Stimulated activated CD4-positive, alpha-beta T cell treated with anti-CD3 and anti-CD28 coated beads, Interleukin-4, amount 100 ng/mL, for 1 hour (primary cell): Measurements from ENCODE around the gene HSD17B12.
A peak's percentile ranks its signal among the peaks of the same experiment; 100 is the strongest.
"Not testable (repeated sequence)": the region's sequence is repeated elsewhere in the genome, so short reads cannot be mapped to it uniquely, and the experiment has no call there.

Experiments used
- DNase-seq: peaks from one replicate; pipeline ENCODE4 v3.0.0-alpha.2; 2020

Gene HSD17B12

DNA sequence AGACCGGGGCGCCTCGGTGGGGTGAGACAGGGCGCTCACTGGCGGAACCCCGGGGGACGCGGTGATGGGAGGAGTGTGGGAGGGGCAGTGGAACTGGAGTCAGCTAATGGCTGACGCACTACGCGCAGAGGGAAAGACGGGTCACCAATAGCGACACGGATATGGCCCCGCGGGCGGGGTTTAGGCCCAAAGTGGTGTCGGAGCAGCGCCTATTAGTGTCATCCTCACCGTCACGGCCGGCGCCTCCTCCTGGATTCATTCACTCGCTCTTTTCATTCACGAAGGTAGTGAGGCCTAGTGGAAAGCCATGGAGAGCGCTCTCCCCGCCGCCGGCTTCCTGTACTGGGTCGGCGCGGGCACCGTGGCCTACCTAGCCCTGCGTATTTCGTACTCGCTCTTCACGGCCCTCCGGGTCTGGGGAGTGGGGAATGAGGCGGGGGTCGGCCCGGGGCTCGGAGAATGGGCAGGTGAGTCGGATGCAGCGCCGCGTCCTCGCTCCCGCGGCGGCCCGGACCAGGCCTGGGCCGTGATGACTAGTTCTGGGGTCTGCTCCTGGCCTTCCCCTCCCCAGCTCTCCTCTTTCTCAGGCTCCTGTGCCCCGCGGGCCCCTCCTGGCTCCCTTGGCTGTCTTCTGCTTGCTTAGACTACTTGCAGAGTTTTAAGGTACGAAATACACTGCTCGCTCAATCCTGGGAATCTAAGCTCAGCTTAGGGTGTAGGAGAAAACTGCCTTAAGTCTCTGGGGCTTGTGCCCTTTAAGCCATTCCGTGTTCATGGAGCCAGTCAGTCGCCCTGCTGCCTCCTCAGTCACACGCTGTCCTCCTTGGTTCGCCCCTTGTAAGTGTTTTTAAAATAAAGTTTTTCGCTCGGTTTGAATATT is at the start of gene HSD17B12:
TSS of gene HSD17B12 (plus strand) at position 218 of the 880 bp plus-strand sequence. CDS start at position 308, 90 bp downstream.
- peak; percentile 97 for DNase-seq

DNA sequence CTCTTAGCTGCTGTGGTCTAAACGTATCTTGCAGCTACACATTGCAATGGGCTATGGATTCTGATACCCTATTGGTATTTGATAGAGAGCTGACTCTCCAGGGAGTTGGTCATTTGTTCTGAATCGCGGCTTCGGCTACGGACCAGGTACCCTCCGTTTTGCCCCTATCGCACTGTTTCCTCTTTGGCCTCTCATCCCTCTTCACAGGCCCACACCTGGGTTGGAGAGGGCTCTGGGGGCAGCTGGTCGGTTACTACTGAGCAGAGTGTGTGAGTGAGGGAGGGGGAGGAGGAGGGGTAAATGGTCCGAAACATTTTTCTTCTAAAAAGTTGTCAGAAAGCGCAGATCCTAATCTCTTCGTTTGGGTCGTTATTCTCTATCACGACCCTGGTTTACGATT is 48.8 kb upstream of the HSD17B12 start:
- DNase-seq: no peak

DNA sequence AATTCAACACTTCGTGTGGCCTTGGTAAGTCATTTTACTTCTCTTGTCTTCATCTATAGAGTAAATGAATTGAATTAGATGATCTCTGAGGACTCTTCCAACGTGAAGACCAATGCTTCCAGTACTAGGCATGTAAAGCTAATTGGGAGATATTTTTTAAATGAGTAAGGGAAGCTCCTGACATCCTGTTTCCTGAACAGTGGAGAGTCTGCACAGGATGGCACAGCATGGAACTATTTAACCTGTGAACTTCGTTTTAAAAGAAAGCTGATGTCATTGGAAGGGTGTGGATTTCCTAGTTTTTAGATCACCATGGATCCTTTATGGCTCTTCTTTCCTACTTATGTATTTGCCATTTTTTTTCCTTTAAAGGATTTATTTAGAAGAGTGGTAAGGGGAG is 48.4 kb upstream of the HSD17B12 start:
- DNase-seq: no peak

DNA sequence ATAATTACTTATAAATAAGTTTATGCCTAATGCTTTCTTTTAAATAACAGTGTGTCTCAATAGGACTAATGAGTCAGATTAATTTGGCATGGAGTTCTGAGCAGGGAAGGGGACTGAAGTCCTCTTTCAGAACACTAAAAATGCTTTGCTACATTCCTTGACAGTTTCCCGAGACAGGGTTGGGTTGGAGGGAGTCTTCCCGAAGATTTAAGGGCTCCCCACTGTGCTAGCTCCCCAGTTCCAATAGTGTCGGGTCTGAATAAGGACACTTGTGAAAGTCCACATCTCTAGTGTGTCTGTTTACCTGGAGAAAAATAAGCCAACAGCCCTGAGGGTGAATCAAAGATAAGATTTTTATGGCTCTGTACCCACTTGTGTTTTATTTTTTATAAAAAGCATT is 41.8 kb upstream of the HSD17B12 start:
- DNase-seq: no peak

DNA sequence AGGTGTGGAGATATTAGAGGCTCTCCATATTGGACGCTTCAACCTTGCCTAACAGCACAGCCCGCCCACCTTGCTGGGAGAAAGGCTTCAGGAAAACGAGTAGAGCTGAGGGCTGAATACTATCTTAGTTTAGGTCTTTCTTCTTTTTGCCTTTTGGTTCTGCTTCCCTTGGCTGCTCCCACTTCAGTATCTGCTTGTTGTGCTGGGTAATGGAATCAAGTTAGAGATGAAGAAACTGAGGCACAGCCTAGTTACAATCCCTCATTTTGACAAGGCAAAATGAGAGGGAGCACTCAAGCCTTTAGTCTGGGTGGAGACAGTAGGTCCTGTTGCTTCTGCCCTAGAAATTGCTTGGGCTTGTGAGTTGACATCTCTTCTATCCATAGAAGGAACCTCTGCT is 41.3 kb upstream of the HSD17B12 start:
- no peak for DNase-seq

DNA sequence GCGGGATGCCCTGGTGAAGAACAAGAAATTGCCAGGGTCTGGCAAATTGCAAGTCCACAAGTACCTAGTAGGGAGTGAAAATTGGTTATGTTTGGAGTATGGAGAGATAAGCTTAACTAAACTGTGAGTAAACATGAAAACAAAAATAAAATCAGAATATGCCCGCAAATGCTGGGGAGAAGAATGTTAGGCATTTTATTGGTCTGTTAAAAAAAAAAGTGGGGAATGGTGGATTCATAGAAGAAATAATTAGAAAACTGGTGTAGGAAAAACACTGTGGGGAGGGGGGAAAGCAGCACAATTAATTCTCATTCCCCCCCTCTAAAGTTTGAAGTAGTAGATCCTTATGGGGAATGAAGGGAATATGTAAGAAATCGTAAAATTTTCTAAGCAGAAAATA is 40.6 kb upstream of the HSD17B12 start:
- DNase-seq: no peak

DNA sequence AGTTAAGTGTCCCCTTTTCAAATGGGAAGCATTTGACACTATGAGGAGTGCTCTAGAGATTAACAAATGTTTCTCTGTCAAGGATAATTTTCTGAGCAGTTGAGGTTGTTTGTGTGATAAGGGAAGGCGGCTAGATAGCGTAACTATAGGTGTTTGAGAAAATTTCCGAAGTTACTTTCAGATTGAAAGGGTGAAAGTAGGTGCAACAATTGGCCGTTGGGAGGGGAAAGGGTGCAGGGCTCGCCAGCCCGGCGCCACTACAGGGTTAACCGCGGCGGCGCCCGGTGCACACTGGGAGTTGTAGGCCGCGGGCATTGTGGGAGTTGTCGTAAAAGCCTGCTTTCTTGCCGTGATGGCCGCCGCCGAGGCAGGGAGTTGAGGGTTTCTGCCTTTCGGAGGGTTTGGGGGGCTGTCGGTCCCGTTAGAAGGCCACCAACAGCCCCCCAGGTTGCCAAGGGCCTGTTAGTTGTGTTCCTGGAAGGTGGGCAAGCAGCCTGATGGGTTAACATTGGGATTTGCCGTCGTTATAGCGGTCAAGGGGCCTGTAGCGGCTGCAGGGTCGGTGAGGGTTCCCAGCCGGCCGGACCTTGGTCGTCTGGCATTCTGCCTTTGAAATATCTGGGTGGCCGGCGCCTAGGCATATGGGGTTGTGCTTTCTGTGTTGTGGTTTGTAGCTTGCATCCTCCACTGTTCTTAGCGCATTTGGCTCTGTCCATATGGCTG is 36.5 kb upstream of the HSD17B12 start:
- DNase-seq: peak; percentile 86

DNA sequence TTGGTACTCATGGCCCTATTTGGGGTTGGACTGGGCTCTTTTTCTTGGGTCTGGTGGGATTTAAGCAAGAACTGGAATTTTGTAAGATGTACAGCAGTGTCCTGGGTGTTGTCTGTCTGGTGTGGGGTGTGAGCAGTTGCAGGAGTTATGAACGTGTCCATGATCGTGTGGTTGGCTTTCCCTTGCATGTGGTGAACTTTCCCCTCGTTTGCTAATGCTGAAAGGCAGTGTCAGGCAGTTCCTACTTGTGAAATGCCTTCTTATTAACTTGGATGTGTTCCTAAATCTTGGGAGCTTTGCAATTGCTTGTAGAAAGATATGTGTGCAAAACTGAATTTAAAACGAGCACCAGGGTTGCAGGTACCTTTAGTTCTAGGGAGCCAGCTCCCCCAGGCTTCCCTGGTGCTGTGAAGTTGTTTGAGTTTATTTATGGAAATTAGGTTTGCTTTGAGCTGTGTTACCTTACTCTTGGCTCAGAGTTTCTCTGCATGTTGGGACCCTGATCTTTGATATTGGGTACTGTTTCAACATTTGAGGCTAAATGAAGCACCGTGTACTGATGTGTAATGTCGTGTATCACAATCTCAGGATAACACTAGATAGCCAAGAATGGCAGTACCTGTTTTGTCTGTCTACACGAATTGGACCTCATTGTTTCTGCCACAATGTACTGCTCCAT is 35.8 kb upstream of the HSD17B12 start:
- DNase-seq: no peak

DNA sequence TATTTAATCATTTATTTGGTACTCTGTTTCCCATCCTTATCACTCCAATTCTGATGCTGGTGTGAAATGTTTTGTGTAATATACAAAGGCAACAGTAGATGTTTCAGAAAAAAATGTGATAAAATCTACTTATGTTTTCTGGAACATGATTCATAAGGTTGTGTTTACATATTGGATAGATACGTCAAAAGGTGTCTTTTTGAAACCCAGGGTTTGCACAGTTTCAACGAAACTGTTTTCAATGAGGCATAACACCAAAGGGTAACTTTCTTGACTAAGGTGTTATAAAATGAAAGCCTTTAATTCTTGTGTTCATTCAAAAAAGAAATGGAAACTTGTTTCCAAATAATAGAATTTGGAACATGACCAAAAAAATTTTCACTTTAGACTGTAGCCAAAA is 33.8 kb upstream of the HSD17B12 start:
- no peak for DNase-seq

DNA sequence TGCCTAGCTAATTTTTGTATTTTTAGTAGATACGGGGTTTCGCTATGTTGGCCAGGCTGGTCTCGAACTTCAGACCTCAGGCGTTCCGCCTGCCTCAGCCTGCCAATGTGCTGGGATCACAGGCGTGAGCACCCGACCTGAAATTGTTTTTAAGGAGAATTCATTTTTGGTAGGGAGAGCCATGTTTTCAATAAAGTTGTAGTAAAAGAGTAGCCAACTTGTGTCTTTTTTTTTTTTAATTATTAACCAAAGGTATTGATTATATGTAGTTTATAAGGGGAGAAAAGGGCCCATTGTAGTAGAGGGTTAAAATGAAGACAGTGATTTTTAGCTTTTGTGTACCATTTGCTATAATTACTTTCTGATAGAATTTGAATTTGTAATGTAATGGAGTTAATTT is 31.6 kb upstream of the HSD17B12 start:
- DNase-seq: no peak

DNA sequence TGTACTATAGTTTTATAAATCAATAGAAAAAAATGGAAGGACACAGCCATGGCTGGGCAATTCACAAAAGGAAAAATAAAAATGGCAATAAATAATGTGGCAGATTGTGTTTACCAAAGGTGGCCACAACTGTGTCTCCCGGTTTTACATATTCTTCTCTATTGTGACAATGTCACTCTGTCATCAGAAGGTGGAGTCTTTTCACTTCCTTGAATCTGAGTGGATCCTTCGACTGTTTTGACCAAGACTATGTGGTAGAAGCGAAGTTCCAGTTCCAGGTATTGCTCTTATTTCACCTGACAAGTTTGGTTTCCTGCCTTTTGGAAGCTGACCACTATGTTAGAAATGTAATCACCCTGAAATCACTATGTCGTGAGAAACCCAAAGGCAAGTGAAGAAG is 31.0 kb upstream of the HSD17B12 start:
- no peak for DNase-seq

DNA sequence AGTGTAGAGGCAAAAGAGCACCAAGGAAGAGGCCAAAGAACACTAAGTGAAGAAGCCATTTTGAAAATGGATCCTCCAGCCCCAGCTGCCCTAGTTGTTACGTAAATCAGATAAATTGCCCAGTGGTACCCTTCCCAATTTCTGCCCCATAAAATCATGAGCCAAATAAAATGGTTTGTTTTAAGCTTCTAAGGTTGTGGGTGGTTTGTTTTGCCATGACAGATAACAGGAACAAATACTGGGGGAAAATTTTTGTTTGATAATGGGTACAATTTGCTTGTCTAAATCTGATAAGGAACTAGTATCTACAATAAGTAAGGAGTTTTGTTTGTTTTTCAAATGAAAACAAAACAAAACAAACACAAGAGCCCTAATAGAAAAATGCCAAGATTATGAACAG is 30.6 kb upstream of the HSD17B12 start:
- DNase-seq: no peak

DNA sequence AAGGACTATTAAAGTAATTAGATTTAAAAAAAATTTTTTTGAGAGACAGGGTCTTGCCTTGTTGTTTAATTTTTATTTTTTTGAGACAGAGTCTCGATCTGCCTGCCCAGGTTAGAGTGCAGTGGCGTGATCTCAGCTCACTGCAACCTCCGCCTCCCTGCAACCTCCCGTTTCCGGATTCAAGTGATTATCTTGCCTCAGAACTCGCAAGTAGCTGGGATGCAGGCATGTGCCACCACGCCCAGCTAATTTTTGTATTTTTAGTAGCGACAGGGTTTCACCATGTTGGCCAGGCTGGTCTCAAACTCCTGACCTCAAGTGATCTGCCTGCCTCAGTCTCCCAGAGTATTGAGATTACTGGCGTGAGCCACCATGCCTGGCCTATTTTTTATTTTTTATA is 17.5 kb upstream of the HSD17B12 start:
- DNase-seq: not testable (repeated sequence)

DNA sequence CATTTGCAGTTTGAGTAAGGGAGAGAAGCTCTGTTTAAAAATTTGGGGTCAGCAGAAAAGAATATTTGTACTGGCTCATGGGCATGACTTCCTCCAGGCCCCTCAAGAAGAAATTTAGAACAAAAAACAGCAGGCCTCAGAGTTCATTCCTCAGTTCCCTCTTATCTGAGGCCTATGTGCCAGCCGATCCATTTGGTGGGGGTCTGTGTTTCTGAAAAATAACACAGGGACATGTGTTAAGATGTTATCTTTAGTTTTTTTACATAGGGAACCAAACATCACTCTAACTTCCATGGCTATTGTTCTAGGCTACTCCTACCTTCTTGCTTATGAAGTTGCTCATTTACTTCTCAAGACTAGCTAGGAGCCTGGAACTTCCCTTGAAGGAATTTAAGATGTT is 16.2 kb upstream of the HSD17B12 start:
- no peak for DNase-seq

DNA sequence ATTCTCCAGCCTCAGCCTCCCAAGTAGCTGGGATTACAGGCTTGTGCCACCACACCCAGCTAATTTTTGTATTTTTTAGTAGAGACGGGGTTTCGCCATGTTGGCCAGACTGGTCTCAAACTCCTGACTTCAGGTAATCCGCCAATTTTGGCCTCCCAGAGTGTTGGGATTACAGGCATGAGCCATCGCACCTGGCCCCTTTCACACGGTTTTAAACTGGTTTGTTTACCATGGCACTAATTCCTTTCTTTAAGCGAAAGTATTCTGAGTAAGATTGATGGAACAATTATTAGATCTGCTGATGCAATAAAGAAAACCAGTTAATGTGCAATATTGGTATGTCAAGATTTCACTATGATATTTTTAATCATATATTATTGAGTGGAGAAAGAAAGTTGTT is 9.3 kb upstream of the HSD17B12 start:
- DNase-seq: not testable (repeated sequence)

DNA sequence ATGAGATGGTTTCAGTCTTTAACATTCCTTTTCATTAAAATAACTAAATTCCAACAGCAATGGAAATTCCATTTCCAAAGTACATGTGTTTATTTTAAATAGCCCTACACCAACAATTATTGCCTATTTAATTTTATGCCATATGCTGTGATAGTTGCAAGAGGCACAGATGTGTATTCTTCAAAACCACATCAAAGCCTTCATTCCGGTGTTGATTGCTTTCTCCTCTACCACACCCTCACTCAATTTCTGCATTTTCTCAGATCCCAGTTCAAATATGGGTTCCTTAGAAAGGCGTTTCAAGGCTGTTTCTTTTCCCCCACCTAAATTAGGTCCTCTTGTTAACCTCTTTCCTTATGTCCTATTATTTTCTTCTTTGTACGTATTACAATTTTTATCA is 6.0 kb upstream of the HSD17B12 start:
- no peak for DNase-seq

DNA sequence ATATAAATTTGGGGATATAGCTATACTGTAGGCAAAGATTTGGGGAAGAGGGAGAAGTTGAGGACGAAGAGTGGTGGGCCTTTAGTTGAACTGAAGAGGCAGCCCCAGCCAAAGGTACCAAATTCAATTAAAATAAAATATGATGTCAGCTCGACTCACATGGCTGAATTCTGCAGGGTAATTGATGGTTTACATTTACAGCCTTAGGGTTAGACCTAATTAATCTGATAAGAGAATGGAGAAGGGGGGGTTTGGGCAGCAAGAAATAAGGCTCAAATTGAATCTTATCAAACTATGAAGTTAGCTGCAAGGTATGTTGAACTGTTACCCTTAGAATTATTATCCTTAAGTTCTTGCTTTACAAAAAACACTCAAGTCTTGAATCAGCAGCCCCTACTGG is 3.6 kb upstream of the HSD17B12 start:
- no peak for DNase-seq

DNA sequence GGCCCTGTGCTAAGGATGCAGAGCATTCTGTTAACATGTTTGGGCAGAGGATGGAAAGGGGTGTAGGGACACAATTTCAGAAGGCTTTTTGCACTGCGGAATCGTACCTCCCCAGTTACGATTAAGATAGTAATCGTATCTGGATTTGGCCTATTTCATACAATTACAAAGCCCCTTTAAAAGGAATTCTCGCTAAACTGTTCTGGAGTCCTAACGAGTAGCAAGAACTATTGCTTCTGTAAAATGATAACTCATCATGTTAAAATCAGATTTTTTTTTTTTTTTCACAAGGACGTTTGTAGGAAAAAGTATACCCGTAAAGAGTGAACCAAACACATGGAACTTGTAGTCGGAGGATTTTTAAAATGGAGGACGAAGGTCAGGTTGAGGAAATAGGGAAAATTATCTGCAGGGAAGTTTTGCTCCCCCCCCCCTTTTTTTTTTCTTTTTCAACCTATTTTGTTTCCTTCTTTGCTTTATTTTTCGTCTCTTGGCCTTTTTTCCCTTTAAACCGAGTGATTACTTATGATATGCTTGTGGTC is 934 bp downstream of the HSD17B12 start:
- DNase-seq: no peak

DNA sequence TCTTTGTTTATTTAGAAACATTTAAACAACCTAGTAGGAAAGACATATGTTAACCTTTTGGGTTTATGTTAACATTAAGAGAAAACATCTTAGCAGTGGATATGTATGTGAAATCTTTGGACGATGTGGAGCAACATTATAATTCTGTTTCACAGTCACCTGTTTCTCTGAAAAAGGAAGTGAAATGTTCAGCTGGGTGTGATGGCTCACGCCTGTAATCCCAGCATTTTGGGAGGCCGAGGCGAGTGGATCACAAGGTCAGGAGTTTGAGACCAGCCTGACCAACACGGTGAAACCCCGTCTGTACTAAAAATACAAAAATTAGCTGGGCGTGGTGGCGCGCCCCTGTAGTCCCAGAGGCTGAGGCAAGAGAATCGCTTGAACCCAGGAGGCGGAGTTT is 1.5 kb downstream of the HSD17B12 start:
- not testable (repeated sequence) for DNase-seq

DNA sequence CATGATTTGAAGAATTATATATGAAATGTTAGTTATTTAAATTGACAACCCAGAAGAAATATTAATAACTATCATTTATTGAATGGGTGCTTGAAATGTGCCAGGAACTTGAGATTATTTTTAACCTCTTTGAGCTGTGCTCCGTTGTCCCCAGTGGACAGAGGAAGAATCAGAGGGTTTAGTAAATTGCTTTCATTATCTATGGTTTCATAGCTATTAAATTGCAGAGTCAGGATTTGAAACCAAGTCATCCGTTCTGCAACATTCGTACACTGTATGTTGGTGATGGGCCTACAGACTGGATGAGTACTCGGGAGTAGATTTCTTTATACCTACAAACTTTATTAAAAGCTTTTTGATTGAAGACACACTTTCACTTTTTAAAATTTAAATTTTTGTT is 4.9 kb downstream of the HSD17B12 start:
- no peak for DNase-seq

DNA sequence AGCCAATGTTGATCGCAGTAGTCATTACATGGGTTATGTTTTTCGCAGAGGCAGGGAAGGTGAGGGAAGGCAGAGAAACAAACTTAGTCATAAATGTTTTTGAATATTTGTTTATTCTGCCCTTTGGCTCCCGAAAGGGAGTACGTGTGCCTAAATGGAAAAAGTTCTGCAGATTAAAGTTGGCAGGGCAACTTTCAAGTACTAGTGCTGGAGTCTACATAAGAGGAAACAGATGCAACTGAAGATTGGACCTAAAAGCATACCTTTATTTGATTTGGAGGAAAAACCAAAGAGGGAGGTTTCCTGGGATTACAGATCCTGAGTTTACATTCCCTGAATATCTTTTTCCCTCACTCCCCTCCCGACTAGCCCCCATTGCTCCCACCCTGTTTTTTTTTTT is 5.7 kb downstream of the HSD17B12 start:
- DNase-seq: no peak

DNA sequence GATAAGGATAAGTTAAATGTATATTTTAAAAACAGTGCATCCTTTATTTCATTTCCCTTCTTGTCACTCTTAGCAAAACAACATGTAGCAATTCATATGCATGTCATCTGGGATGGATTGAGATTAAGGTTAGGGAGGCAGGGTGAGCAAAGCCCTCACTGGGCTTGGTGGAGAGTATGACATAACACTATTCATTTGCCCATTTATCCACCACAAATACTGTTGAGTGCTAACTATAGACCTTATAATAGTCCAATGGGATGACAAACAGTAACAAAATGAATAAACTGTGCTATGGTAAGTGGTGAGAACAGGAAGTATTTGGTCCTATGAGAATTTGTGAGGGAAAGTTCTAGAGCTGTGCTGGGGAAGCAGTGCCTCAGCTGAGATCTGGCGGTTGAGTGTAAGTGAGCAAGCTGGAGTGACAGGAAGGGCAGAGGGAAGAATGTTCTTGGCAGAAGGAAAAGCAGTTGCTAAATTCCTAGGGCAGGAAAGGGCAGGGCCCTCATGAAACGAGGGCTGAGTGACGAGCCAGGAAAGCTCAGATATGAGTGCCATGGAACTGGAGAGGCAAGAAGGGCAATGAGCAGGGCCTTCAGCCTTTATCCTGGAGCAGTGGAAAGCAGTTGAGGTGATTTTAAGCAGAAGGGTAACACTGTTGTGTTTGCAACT is 6.7 kb downstream of the HSD17B12 start:
- DNase-seq: no peak

DNA sequence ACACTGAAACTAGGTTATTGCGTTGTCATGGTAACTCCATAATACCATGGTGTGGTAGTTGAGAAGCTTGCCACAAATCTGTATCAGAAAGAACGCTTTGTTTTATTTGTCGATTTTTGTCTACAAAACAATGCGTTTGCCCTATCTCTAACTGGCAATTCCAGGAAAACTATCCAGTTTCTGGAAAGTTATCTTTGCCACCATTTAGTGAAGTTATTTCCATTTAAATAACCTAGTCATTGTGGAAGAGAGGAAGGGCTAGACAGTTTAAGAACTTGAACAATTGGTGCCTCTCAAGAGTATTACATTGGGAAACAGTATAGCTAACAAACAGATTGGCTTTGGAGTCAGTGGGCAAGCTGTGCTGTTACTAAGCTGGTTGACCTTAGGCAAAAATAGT is 7.9 kb downstream of the HSD17B12 start:
- no peak for DNase-seq
